GM19467 (cell line): ENCODE measurements around the gene SLC38A11.
A peak's percentile ranks its signal among the peaks of the same experiment; 100 is the strongest.
"Not testable (repeated sequence)": the region's sequence is repeated elsewhere in the genome, so short reads cannot be mapped to it uniquely, and the experiment has no call there.

Source experiments
- ATAC-seq: cut with Tn5 transposase; IDR thresholded peaks from one replicate; pipeline ENCODE4 v1.9.1; 2021; ENCODE audit warnings: mild to moderate bottlenecking, moderate library complexity; ENCODE audit not compliant: unreplicated experiment

SLC38A11 gene, protein sequence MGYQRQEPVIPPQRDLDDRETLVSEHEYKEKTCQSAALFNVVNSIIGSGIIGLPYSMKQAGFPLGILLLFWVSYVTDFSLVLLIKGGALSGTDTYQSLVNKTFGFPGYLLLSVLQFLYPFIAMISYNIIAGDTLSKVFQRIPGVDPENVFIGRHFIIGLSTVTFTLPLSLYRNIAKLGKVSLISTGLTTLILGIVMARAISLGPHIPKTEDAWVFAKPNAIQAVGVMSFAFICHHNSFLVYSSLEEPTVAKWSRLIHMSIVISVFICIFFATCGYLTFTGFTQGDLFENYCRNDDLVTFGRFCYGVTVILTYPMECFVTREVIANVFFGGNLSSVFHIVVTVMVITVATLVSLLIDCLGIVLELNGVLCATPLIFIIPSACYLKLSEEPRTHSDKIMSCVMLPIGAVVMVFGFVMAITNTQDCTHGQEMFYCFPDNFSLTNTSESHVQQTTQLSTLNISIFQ

DNA sequence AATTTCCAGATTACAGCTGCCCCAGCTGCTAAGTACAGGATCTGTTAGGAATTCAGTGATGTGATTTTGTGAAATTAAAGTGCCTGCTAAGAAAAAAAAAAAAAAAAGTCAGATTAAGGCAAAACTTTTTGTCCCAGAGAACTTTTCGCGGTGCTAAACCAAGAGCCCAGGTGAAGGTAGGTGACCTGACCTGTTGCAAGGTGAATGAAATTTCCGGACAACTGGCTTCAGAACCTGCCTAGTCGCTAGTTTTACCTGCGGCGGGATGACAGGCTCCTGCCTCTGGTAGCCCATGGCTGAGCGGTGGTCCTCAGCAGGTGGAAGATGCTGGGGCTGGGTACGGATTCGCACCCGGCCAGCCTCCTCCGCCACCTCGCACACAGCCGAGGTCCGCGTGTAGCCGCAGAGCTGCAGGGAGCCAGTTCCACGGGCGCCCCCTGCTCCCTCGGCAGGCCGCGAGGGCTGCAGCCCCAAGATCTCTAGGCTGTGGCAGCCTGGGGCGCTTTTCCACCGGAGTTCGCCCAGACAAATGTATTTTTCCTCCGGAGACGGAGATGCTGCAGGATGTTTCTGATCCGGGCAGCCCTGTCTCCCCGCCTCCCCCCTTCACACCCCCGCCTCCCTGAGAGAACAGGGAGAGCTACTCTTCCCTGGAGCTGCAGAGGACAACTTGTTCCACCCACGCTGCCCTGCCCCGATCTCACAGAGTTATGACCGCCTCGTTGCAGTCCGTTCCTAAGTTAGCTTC, at the start of gene SLC38A11:
SLC38A11 (minus strand) TSS at position 572 of the 748 bp plus-strand sequence; CDS start at position 294, 278 bp downstream.
- ATAC-seq, result no peak

DNA sequence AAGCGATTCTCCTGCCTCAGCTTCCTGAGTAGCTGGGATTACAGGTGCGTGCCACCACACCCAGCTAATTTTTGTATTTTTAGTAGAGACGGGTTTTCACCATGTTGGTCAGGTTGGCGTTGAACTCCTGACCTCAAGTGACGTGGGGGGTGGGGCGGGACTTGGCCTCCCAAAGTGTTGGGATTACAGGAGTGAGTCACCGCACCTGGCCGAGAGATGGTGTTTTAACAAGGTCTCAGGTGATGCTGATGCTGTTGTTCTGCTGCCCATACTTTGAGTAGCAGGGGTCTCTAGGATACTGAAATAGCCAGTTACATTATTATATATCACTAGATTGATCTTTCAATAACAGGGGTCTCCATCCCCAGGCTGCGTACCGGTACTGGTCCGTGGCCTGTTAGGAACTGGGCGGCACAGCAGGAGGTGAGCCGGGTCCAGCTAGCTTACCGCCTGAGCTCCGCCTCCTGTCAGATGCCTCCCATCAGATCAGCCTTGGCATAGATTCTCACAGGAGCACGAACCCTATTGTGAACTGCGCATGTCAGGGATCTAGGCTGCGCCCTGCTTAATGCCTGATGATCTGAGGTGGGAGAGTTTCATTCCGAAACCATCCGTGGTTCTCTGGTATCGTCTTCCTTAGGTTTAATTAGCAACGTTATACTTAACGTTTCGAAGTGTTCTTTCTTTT, 48.3 kb upstream of the SLC38A11 start:
- no peak for ATAC-seq

DNA sequence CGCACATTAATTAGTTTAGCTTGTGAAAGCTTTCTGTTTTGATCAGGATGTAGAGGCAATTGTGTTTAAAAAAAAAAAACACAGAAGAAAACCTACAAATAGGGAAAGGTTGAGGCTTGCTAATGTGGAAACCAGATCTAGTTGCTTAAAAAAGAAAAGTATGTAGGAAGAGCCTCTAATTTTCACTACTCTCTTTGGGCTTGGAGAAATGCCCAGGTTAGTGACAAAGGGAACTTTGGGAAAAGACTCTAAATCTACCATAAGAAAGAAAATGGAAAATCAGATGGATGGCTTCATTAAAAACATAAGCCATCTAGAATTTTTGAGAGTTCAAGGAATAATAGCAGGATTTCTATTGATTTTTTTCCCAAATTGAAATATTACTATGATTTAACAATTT, 47.3 kb upstream of the SLC38A11 start:
- no peak for ATAC-seq

DNA sequence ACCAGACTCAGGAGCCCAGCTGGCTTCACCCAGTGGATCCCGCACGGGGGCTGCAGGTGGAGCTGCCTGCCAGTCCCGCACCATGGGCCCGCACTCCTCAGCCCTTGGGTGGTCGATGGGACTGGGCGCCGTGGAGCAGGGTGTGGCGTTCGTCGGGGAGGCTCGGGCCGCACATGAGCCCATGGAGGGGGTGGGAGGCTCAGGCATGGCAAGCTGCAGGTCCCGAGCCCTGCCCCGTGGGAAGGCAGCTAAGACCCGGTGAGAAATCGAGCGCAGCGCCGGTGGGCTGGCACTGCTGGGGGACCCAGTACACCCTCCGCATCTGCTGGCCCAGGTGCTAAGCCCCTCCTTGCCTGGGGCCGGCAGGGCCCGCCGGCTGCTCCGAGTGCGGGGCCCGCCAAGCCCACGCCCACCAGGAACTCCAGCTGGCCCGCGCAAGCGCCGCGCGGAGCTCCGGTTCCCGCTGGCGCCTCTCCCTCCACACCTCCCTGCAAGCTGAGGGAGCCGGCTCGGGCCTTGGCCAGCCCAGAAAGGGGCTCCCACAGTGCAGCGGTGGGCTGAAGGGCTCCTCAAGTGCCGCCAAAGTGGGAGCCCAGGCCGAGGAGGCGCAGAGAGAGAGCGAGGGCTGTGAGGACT, 39.5 kb upstream of the SLC38A11 start:
- not testable (repeated sequence) for ATAC-seq

DNA sequence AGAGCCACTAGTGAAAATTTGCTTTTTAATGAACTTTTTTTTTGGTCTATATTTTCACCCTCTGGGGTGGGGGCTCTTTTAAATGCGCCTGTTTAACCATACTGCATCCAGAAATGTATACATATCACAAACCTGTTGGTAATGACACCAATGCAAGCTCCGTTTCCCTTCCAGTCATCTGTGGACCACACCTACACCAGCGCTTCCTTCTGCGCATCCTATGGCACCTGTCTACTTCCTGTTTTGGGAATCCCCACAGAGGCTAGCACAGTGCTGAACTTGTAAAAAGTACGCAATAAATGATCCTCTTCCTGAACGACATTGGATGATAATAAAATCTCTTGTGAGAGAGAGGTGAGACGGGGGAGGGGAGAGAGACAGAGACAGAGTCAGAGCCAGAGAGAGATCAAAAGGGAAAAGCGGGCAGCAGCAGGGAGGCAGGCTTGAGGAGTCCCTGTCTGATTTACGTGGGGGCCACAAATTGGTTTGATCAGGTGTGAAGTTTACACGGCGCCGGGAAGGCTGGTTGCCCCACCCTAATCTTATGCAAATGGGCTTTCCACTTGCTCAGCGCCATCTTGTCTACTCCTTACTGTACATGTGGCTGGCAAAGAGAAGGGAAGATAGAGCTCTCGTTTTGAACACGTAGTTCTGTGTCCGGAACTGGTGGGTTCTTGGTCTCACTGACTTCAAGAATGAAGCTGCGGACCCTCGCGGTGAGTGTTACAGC, 38.1 kb upstream of the SLC38A11 start:
- no peak for ATAC-seq

DNA sequence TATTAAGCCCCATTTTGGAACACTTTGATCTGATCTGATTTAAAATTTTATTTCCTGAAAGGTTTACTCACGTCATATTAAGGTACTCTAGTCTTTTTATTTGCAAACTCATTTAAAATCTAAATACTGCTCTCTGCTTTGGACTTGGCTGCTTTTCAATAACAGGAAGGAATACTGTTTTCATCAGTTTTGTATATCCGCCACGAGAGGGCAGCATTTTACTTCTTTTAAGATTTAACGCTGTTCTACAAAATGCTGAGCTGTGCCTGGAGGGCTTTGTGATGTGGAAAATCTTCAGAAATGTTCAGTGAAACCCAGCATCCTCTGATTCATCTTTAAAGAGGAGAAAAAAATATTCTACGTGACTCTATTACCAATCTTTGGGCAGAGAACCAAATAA, 37.5 kb upstream of the SLC38A11 start:
- ATAC-seq, result peak; percentile 71

DNA sequence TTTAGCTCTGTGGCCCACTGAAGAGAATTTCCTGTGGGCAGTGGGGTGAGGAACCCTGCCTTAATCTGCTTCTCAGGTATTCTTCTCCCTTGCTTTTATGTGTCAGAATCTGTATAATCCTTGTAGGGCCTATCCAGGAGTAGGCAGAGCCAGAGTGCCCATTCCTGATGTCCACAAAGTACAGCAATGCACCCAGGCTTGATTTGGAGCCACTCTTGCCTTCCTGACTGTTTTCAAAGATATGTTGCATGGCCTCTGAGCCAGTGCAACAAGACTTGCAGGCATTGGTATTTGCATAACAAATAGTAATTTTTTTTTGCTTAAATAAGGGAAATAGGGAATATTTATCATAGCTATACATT, 36.7 kb upstream of the SLC38A11 start:
- ATAC-seq, result not testable (repeated sequence)

DNA sequence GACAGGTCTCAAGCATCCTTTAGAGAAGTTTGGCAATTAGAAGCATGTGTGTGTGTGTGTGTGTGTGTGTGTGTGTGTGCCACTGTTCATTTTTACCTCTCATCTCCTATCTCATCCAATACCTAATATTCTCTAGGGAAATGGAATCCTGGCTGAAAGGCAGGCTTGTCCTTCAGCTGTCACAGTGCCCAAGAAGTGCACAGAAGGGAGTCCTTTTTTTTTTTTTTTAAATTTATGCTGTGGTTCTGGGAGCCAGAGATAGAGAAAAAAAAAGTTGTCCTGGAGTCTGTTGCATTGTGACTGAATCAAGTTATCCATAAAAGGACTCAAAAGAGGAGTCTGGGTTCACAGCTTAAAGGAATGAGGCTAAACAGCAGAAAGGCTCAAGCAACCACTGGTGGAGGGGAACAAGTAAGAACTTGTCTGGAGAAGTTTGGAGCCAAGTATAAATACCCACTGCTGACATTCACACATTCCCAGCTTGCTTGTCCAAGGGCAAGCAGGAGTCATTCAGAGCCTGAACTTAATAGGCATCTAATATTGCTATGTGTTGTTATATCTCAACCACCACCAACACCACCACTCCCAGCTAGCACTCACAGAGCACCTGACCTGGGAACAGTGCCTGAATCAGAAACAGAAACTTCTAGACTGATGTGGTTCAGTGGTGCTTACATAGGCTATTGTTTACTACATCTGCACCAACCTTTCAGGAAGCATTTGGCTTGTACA, 36.2 kb upstream of the SLC38A11 start:
- peak; percentile 60 for ATAC-seq

DNA sequence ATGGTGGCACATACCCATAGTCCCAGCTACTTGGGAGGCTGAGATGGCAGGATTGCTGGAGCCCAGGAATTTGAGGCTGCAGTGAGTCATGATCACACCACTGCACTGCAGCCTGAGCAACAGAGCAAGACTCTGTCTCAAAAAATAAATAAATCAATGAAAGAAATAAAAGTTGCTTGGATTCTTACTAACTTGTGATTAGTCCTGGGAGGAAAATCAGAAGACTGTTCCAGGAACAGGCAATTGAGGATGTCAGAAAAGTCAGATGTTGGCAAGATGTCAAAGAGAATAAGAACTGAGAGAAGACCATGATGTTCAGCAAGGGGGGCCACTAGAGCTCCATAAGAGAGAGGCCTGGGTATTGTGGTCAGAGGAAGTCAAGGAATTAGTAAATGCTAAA, 35.6 kb upstream of the SLC38A11 start:
- not testable (repeated sequence) for ATAC-seq

DNA sequence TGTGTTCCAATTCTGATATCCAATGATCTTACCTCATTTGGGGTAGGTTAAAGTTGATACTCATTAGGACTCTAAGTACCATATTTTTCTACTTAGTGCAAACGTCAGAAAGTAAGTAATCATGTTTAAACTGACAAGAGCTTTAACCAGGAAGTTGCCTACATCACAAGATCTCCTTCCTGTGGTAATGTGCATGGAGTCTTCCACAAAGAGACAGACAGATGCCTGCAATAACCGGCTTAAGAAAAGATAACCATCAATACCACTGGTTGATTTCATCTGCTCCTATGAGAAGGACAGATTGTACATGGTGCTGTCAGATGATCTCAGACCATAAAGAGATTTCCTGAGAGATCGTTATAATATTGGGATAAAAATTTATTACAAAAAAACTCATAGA, 33.5 kb upstream of the SLC38A11 start:
- ATAC-seq, result not testable (repeated sequence)

DNA sequence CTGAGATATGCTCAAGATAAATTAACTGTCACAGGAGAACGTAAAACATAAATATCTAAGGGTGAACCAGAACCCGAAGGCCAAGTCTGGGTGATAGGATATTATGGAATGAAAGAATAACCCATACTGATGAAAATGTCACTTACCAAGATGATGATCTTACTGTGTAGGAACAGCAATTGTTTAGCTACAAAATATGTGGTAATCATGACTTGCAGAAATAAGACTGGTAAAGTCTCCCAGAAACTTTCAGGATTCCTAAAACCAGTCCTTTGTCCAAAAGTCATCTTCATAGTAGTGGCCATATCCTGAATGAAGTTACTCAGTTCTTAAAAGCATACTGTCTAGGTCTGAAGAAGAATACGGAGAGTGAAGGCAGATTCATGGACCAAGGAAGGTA, 30.7 kb upstream of the SLC38A11 start:
- ATAC-seq, result not testable (repeated sequence)

DNA sequence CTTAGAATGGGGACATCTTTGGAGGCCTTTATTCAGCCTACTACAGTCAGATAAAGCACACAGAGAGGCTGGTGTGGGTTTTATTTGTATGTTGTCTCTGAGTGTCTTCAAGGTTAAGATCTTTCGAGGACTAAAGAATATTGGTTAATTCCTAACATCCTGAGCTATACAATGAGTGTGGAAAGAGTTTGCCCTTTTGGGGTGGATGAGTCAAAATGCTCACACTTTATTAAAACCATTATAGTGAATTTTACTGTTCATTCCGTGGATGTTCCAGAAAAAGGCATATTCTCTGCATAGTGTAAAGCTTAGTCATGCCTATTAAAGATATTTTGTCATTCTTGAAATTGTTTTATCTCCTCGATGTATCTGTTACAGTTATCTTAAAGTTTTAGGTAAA, 29.1 kb upstream of the SLC38A11 start:
- ATAC-seq, result no peak

DNA sequence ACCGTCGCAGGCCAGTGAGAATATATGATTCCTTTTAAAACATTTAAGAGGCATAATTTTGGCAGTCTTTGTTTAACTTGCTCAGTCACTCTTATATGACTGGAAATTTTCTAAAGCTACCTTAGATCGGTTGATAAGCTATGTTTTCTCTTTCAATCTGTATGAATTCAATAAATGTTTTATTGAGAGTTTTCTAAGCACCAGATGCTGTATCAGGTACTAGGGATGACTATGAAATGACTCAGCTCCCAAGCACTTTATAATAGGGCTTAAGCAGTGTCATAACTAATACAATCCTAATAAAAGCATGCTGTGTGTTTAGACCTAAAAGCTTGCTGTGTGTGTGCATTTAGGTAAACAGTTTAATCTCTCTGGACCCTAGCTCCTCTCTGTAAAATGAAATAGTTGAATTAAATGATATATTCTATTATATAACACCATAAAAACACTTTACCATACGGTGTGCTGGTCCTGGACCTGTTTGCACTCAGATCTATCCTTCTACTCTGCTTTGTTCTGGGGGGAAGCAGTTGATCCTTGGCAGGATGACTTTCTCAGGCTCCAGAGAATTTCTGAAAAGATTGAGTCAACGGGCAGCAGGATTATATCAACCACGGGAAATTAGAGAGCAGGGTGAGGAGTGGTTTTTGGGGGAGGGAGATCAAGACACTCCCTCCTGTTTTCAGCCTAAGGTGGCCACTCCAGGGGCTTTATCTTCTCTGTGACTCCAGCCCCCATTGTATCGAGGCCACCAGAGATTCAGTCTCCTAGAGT, 26.1 kb upstream of the SLC38A11 start:
- ATAC-seq, result no peak

DNA sequence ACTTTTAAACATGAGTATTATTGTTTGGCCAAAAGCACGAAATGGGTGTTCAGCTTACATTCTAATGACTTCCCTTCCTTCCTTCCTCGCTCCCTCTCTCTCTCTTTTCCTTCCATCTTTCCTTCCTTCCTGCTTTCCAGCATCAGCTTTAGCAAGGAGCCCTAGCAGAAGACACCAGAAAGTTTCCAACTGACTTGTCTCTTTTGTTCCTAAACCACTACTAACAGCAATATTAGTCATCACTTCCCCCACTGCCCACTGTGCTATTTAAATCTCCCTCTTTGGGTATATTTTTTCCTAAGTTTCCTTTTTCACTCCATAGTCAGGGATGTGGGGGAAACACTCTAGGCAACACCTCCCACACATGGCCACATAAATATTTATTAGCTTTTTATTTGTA, 25.4 kb upstream of the SLC38A11 start:
- ATAC-seq, result not testable (repeated sequence)

DNA sequence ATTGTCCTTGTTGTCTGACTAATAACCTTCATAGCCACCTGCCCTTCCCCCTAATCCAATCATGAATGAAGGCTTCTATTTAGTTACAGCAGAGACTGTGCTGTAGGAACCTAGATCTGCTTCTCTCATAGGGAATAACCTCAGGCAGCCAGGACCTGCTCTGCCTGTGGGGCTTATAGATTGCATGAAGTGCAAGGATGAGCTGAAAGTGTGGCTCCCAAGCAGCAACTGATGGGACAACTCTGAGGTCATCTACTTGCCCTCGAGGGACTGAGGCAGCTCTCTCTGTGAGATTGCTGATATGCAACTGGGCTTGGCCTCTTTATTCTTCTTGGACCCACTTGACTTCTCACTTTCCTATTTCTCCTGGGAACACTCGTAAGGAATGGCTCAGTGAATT, 23.8 kb upstream of the SLC38A11 start:
- no peak for ATAC-seq

DNA sequence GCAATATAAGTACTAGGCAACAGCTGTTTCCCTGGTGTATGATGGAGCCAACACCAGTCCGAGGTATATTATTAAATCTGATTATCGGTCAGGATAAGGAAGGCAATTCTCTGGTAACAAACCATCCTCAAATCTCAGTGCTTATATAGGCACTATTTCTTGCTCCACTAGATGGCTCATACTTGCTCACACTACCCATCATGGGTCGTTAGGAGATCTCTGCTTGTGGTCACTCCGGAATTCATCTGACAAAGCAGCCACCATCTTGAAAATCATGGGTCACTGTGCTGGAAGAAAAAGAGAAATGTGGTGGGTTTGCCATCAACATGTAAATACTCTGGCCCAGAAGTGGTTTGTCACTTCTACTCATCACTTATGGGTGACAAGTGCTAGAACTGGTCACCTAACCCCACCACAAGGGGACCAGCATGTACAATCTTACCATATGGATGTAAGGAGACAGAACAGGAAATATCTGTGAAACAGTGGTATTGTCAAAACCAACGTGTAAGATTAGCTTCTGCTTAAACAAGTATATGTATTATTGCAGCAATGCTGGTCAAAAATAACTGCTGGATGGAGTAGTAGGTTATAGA, 21.6 kb upstream of the SLC38A11 start:
- not testable (repeated sequence) for ATAC-seq

DNA sequence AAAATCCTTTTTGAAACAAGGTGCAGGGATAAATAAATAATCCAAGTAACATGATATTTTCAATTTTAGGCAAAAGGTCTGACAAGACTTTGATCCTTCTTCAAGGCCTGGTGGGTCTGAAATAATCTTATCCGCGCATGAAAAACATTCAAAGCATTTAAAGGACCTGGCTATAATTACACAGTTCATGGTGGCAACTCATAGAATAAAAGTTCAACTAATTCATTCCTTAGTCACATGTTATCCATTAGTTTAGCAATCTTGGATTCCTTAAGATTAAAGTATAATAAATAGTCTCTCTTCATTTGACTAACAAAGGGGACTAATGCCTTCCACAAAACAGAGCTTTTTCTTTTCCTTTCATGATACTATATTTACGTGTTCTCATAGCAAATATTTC, 21.0 kb upstream of the SLC38A11 start:
- no peak for ATAC-seq

DNA sequence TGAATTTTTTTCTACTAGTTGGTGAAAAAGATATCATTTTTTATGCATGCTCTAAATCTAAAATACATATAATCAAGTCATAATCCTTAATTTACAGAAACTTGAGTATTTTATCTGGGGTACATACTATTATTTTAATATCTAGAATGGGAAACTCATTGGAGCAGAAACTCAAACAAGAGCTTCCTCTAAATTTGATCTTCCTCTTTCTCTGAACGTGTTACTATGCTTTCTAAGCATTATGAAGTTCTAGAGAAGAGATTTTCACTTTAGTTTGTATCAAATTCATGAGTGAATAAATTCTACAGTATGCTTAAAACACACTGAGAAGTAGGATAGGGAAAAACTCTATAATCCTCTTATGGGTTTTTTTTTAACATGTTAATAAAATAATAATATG, 20.6 kb upstream of the SLC38A11 start:
- ATAC-seq, result no peak

DNA sequence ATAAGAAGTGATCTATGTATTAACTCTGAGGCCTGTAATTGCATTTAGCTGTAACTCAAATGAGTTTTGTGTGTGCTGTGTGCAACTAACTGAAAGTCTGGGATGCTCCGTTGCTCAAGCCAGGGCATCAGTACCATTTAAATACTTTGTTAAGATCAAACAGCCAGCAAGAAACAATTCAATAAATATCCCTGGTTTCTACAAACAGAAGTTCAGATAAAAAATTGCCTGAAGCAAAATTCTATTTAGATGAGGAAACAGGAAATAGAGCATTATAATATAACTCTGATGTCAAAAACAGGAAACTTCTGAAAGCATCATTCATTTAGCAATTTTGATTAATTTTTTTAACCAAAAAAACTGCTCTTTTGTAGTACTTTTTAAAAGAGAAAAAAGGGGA, 18.9 kb upstream of the SLC38A11 start:
- no peak for ATAC-seq
